OCI-LY7 (cell line): ENCODE measurements around the gene TRIML2. TPM values are rescaled to one million over a fixed set of nuclear protein-coding genes. Genes with fewer than 3 reads are reported as not detected.

Experiments used
- BruUV-seq: library from RNA; stranded (reverse); fragments of 400-500 nt; replicated peaks from 2 replicates; lab custom pipeline; 2021; lab: Mats Ljungman, UMichigan
- CTCF ChIA-PET: fragments of 300-600 bp; sonication (Branson Sonifier 250); formaldehyde crosslinking; loops from one replicate; lab custom pipeline; 2022; ENCODE audit warnings: antibody characterized with exemption; ENCODE audit not compliant: unreplicated experiment; lab: Charles Lee
- POLR2A ChIA-PET: fragments of 300-600 bp; sonication (Branson Sonifier 250); formaldehyde crosslinking; loops from one replicate; lab custom pipeline; 2022; ENCODE audit warnings: antibody characterized with exemption; lab: Charles Lee
- DNase-seq: peaks from one replicate; pipeline ENCODE4 v3.0.0-alpha.2; 2015; ENCODE audit warnings: low spot score
- H2AFZ ChIP-seq: fragments of 200-600 bp; sonication (generic), shearing (Covaris generic); 2 replicates; pipeline ENCODE4 v1.6.1; 2014; ENCODE audit warnings: mild to moderate bottlenecking, antibody characterized with exemption, low read length, moderate library complexity
- H3K27ac ChIP-seq: fragments of 200-600 bp; sonication (generic); 2 replicates; pipeline ENCODE4 v1.5.1; 2014; ENCODE audit warnings: mixed run types, low read depth, mild to moderate bottlenecking, moderate library complexity, low read length, inconsistent platforms; ENCODE audit not compliant: poor library complexity, severe bottlenecking
- H3K36me3 ChIP-seq: fragments of 200-600 bp; sonication (generic); 2 replicates; pipeline ENCODE4 v1.6.1; 2014; ENCODE audit warnings: mild to moderate bottlenecking, antibody characterized with exemption, low read length, moderate library complexity, mixed read lengths; ENCODE audit not compliant: insufficient read depth
- H3K4me1 ChIP-seq: fragments of 200-600 bp; sonication (generic); 2 replicates; pipeline ENCODE4 v1.5.1; 2014; ENCODE audit warnings: mild to moderate bottlenecking, low read length; ENCODE audit not compliant: insufficient read depth, poor library complexity, severe bottlenecking
- H3K4me2 ChIP-seq: fragments of 200-600 bp; sonication (generic); 2 replicates; pipeline ENCODE4 v1.6.1; 2014; ENCODE audit warnings: mild to moderate bottlenecking, low read length
- H3K4me3 ChIP-seq: fragments of 200-600 bp; sonication (generic); 2 replicates; pipeline ENCODE4 v1.5.1; 2014; ENCODE audit warnings: mild to moderate bottlenecking, low read depth, low read length; ENCODE audit not compliant: poor library complexity, severe bottlenecking
- H3K79me2 ChIP-seq: fragments of 200-600 bp; sonication (generic); 2 replicates; pipeline ENCODE4 v1.6.1; 2016; ENCODE audit warnings: low read depth, mild to moderate bottlenecking, low read length, moderate library complexity, mixed read lengths; ENCODE audit not compliant: insufficient read depth
- H3K9me2 ChIP-seq: fragments of 200-600 bp; sonication (generic); 2 replicates; pipeline ENCODE4 v1.6.1; 2016; ENCODE audit warnings: mild to moderate bottlenecking, low read length, mixed read lengths; ENCODE audit not compliant: insufficient read depth
- H3K9me3 ChIP-seq: fragments of 200-600 bp; sonication (generic); 2 replicates; pipeline ENCODE4 v1.6.1; 2014; ENCODE audit warnings: mild to moderate bottlenecking, mixed run types, low read length, mixed read lengths
- H4K20me1 ChIP-seq: fragments of 200-600 bp; sonication (generic); 2 replicates; pipeline ENCODE4 v1.6.1; 2014; ENCODE audit warnings: mild to moderate bottlenecking, antibody characterized with exemption, low read length, moderate library complexity, mixed read lengths; ENCODE audit not compliant: insufficient read depth
- EZH2phosphoT487 ChIP-seq: fragments of 200-600 bp; sonication (generic); IDR thresholded peaks from 2 replicates; pipeline ENCODE4 v1.6.1; 2018; ENCODE audit warnings: low read depth, borderline replicate concordance, mild to moderate bottlenecking, mixed run types, antibody characterized with exemption, low read length, moderate library complexity, mixed read lengths
- intact Hi-C: fragments of 100-400 bp; cut with micrococcal nuclease; formaldehyde crosslinking; loops from one replicate; pipeline ENCODE4 v1.10.0; 2022; ENCODE audit not compliant: unreplicated experiment
- total RNA-seq, 2 experiments: library from RNA; depleted of rRNA in 1 of 2; stranded (reverse); fragments of >200 nt in 1 of 2; shearing (Covaris generic) in 1 of 2; gene quantifications; 2 replicates each; pipeline ENCODE4 v1.2.3, GENCODE V29; 2014 to 2022
- TF ChIP-seq, protein P1 (sequence below): fragments of 200-600 bp; sonication (generic); conservative IDR thresholded peaks from 2 replicates; pipeline ENCODE4 v1.5.1; 2014; ENCODE audit warnings: mild to moderate bottlenecking, antibody characterized with exemption, low read length, moderate library complexity, mixed read lengths

TRIML2 gene
- total RNA-seq, 2 experiments from 2014 or later = not detected

DNA sequence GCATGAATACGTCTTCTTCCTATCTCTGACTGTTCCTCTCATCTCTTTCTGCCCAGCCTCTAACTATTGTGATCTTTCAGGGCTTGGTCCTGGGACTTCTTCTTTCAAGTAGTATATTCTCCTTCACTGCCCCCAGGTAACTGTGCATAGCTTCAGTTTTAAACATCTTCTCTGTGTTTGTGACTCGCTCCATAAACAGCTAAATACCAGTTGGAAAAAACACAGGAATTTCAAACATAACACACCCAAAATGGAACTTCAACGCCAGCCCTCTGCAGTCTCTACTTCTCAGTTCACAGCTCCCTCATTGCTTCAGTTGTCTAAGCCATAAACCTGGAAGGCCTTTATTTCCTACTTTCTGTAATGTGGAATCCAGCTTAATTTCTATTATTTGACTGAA, 16.6 kb downstream of the TRIML2 start:
- Histone ChIP-seq H3K4me2 (no peak overlapping the region), H3K79me2 (no peaks in the 10 kb centered on the region), H3K36me3 (no peaks in the 10 kb centered on the region), H4K20me1 (no peaks in the 10 kb centered on the region), H3K4me1 (no peaks in the 10 kb centered on the region), H2AFZ (no peak overlapping the region), H3K27ac (no peak overlapping the region), H3K4me3 (no peak overlapping the region), H3K9me3 (no peaks in the 10 kb centered on the region), H3K9me2 (no peaks in the 10 kb centered on the region)
- no TSS peak for BruUV-seq
- ChIA-PET POLR2A (interaction anchor here (0.6 kb wide), 1 partner anchor 36 kb away, joined by 3 read pairs; no protein-coding TSS in a partner anchor), CTCF (no interaction called here)
- no peak for TF ChIP-seq EZH2phosphoT487
- TF ChIP-seq, protein P1, sequence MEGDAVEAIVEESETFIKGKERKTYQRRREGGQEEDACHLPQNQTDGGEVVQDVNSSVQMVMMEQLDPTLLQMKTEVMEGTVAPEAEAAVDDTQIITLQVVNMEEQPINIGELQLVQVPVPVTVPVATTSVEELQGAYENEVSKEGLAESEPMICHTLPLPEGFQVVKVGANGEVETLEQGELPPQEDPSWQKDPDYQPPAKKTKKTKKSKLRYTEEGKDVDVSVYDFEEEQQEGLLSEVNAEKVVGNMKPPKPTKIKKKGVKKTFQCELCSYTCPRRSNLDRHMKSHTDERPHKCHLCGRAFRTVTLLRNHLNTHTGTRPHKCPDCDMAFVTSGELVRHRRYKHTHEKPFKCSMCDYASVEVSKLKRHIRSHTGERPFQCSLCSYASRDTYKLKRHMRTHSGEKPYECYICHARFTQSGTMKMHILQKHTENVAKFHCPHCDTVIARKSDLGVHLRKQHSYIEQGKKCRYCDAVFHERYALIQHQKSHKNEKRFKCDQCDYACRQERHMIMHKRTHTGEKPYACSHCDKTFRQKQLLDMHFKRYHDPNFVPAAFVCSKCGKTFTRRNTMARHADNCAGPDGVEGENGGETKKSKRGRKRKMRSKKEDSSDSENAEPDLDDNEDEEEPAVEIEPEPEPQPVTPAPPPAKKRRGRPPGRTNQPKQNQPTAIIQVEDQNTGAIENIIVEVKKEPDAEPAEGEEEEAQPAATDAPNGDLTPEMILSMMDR = no peak
- no peak for DNase-seq
- intact Hi-C loops = no loop called here

DNA sequence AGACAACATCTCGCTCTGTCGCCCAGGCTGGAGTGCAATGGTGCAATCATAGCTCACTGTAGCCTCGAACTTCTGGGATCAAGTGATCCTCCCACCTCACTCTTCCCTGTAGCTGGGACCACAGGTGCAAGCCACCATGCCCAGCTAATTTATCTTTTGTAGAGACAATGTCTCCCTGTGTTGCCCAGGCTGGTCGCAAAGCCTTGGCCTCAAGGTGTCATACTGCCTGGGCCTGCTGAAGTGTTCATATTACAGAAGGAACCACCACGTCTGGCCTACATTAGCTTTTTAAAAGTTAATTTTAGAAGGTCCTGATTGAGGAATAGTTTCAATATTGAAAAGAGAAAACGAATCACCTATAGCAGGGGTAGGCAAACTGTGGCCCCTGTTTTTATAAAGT, 22.5 kb downstream of the TRIML2 start:
- Histone ChIP-seq H4K20me1 (no peaks in the 10 kb centered on the region), H3K4me3 (no peak overlapping the region), H3K4me1 (no peaks in the 10 kb centered on the region), H2AFZ (no peak overlapping the region), H3K36me3 (no peaks in the 10 kb centered on the region), H3K9me2 (no peaks in the 10 kb centered on the region), H3K79me2 (no peaks in the 10 kb centered on the region), H3K9me3 (no peaks in the 10 kb centered on the region), H3K4me2 (no peak overlapping the region), H3K27ac (no peak overlapping the region)
- BruUV-seq = no TSS peak
- DNase-seq = no peak
- CTCF ChIA-PET = no interaction called here
- POLR2A ChIA-PET = no interaction called here
- TF ChIP-seq, protein P1 = no peak
- no peak for TF ChIP-seq EZH2phosphoT487
- intact Hi-C loops = no loop called here

DNA sequence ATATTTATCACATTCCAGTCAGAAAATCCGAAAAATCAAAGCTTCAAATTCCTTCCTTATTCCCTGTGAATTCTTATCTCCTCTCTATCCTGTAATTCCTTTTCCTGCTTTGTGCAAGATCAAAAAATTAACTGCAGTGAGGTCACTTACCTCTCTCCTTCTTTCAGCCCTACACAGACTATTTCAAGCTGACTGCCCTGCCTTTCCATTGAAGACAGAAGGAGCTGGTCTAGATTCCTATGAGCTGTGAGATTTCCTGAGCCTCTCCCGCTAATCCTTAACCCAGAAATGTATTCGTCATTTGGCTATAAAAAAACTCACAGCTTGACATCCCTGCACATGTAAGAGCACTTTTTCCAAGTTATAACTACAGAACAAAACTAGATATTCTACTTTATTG, 26.6 kb downstream of the TRIML2 start:
- BruUV-seq = no TSS peak
- intact Hi-C loops = no loop called here
- ChIA-PET POLR2A (interaction anchor here (0.6 to 0.7 kb wide), 2 partner anchors 163 to 700 kb away, joined by 3 to 9 read pairs; no protein-coding TSS in a partner anchor), CTCF (no interaction called here)
- Histone ChIP-seq H3K27ac (no peak overlapping the region), H2AFZ (no peak overlapping the region), H3K4me2 (no peak overlapping the region), H3K9me3 (no peaks in the 10 kb centered on the region), H3K4me1 (no peaks in the 10 kb centered on the region), H3K9me2 (no peaks in the 10 kb centered on the region), H3K36me3 (no peaks in the 10 kb centered on the region), H4K20me1 (no peaks in the 10 kb centered on the region), H3K4me3 (no peak overlapping the region), H3K79me2 (no peaks in the 10 kb centered on the region)
- no peak for DNase-seq
- TF ChIP-seq EZH2phosphoT487 = no peak
- TF ChIP-seq, protein P1 = no peak
